GM21390 (cell line): ENCODE data around the gene SLC35G1.

Experiments
- ATAC-seq: cut with Tn5 transposase; IDR thresholded peaks from one replicate; pipeline ENCODE4 v1.9.1; 2021; ENCODE audit not compliant: unreplicated experiment

SLC35G1 gene

DNA sequence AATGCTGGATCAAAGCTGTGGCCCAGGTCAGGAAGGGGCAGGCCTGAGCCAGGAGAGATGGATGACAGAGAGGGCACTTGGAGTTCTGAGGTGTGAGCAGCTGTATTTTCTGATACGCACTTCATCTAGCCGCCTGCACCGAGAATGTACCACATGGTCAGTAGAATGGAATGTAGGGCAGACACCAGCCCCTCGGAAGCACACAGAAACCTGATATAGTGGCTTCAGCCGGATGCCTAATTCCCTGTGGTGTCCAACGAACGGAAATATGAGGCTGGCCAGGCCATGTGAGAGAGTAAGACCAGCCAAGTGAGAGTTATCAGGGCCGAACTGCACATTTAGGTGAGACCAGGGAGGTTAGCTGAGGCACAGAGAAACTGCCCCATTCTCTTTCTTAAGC, 53.3 kb downstream of the SLC35G1 start:
- no peak for ATAC-seq

DNA sequence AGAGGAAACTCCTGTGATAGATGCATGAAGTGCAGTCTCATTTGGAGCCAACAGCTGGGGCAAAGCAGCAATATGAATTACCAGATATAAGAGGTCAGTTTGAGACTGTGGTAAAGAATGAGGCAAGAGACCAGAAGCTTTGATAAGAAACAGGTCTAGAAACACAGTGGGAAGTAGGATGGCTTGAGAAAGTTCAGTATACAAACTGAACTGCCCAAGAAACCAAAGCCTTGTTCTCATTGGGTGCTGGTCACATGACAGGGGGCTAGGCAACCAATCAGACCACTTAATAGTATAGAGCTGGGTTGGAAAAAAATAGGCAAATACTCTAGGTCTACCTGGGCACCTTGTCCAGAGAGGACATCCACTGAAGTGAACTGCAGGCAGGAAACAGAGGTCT, 53.7 kb downstream of the SLC35G1 start:
- no peak for ATAC-seq

DNA sequence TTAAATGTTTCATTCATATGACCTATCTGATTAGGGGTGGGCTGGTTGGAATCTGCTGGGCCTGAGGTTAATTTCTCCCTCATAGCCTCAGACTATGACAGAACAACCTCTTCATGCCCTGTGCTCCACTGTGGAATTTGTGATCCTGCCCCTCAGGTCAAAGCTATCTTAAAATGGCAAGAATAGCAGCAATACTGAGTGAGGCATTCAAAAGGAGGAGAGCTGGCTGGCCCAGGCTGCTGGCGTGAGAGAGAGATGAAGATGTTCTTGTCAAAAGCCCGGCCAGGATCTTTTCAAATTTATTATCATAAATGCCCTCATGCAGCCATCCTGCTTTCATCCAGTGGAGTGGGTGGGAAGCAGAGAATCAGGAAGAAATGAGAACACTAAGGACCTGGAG, 58.1 kb downstream of the SLC35G1 start:
- no peak for ATAC-seq
